H54 (cell line): ENCODE results near the gene CFDP1.

Experiments
- DNase-seq: peaks from one replicate; pipeline ENCODE4 v3.0.0; 2011; ENCODE audit warnings: low spot score, mixed read lengths; ENCODE audit not compliant: insufficient read length
- FAIRE-seq: peaks from 3 replicates; lab custom pipeline; 2011; peaks lifted over from hg19 to GRCh38; lab: Jason Lieb, UNC
- POLR2A ChIP-seq: IDR thresholded peaks from 2 replicates; pipeline ENCODE4 v1.6.1; 2011; ENCODE audit warnings: low read depth, mild to moderate bottlenecking, low read length

Gene CFDP1

GRCh38 chr16:75256696-75257343 lies 176.5 kb downstream of the CFDP1 start:
- FAIRE-seq = no peak
- TF ChIP-seq POLR2A = no peak
- no peak for DNase-seq

- no peak for DNase-seq
- no peak for FAIRE-seq
- no peak for TF ChIP-seq POLR2A
Measured at GRCh38 chr16:75256059-75256571, 177.2 kb downstream of the CFDP1 start.

GRCh38 chr16:75254359-75254837 lies 178.9 kb downstream of the CFDP1 start:
- FAIRE-seq = no peak
- no peak for TF ChIP-seq POLR2A
- no peak for DNase-seq

GRCh38 chr16:75252946-75253911 lies 180.1 kb downstream of the CFDP1 start:
- TF ChIP-seq POLR2A = no peak
- DNase-seq (no peak), FAIRE-seq (no peak)

DNA sequence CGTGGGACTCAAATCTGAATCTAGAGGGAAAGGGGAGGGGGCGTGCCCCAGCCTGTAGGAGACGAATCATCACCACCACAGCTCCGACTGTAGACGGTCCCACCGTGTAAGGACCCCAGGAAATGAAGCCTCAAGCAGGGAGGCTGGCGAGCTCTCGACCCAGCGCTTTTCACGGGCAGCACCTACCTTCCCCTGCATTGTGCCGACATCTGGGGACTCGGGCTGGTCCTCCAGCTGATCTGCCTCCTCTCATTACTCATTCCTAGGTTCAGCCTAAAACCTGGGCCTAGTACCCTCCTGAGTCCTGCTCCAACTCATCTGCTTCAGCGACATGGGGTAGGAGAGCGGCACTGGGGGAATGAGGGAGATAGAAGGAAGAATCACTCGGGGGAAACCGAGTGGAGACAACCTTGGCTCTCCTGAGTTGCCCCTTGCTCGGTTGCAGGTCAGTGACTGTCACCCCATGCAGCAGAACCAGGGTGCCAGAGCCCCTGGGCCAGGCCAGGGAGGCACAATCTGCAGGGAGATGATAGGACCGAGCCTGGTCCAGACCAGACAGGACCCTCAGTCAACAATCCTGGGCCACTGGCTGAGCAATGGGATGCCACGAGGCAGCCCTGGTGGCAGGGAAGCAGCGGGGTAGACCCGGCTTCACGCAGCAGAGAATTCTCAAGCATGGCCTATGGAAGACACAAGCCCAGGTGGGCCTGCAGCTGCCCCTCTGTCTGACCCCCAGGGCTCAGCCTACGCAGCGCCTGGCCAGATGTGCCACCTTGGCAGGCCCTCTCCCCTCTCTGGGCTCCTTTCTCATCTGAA lies 181.0 kb downstream of the CFDP1 start:
- DNase-seq = no peak
- no peak for TF ChIP-seq POLR2A
- FAIRE-seq = no peak

DNA sequence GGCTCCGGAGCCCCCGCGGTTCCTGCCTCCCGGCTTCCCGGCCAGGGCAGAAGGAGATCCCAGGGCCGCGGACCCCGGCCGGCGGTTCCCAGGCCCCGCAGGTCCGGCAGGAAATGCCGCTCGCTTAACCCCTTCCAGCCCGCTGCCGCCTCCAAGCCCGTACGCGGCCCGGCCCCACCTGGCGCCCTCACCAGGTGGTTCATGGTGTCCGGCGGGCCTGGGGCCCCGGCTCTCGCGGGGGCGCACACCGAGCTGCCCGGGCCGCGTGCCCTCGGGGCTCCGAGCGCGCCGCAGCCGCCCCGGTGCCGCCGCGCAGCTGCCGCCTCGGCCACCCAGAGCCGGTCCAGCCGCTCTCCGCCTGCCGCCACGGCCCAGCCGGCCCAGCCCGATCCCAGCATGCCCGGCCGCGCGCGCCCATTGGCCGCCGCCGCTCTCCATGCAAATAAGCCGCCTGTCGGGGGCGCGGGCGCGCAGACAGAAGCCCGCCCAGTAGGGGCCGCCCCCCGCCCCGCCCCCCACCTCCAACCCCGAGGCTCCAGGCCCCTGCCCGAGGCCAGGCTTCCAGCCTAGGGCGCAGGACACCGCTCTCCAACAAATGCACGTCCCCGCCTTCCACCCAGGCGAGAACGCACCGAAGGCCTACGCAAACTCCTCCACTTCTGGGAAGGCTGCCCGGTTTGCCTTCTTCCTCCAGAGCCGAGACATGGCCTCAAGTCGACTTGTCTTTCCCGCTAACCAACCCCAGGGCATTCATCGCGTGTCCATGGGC lies 181.8 kb downstream of the CFDP1 start, which contains the start of gene BCAR1:
TSS of gene BCAR1 (minus strand) at position 345 of the 769 bp plus-strand sequence. CDS start at position 203, 142 bp downstream.
- DNase-seq = peak; percentile 78
- peak; percentile 90 for TF ChIP-seq POLR2A
- no peak for FAIRE-seq

DNA sequence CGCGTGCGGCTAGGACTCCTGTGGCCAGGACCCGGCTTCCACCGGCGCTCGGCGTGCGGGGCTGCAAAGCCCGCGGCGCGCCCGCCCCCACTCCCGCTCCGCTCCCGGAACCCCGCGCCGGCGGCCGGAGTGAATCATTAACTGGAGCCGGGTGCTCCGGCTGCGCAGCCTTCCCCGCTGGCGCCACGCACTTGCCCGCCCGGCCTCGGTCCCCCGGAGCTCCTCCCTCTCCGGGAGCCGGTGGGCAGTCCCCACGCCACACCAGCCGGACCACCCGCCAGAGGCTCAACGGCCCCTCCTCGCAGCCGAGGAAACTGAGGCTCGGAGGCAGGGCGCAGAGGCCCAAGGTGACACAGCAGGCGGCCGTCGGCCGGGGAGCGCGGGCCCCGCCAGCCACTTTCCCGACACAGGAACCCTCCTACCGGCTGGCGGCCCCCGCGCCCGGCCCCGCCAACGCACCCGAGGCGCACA lies 182.5 kb downstream of the CFDP1 start:
- no peak for TF ChIP-seq POLR2A
- no peak for FAIRE-seq
- no peak for DNase-seq

DNA sequence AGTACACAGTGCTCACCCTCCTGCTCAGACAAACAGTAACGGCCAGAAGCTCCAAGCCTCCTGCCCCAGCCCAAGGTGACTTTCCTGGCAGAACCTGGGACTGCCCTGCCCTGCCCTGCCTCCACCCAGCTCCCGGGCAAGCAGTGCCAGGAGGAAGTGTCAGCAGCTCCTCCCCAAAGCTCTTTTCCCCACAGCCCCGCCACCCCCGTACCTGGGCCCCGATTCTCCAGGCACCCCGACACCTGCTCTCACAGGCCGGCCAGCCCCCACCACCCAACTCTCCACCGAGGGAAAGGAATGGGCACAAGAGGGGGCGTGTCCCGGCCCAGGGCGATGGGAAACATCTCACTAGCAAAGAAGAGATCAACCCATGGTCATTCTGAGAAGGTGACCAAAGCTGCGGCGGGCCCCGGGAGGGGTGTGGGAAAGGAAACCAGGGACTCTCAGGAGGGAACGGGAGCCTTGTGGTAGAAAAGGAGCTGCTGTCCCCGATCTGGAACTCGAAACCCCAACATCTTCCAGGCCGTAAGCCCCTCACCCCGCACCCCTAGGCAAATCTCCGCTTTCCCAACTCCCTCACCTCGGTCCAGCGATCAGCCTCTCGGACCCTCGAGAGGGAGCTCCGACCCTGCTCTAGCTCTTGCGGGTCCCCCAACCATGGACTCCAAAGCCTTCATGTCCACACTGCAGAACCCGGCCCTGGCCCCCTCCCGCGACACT lies 183.1 kb downstream of the CFDP1 start:
- FAIRE-seq = no peak

DNA sequence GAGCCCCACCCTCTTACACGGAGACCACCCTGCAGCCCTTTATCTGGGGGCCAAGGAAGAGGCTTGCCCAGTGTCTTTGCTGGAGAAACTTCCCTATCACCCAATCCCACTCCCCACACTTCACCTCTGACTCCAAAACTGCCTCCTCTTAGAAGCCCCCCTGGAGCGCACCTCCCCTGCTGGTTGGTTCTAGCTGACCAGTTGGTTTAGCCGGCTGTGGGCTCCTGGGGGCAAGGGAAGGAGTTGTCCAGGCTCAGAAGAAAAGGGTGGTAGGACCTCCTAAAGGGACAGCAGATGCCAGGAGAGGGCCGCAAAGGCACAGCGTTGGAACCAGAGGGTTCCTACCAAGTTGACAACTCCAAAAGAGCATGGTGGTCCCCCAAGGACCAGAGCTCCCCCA lies 183.9 kb downstream of the CFDP1 start:
- FAIRE-seq (no peak), DNase-seq (no peak)
- no peak for TF ChIP-seq POLR2A

More for the DNA sequence above, 183.1 kb downstream of the CFDP1 start:
- DNase-seq = no peak
- TF ChIP-seq POLR2A = 0 out of 2 replicates have a peak, but pooled peaks have one; percentile 15

- DNase-seq (no peak), FAIRE-seq (no peak)
- TF ChIP-seq POLR2A = no peak
Measured at GRCh38 chr16:75248536-75249380, 184.5 kb downstream of the CFDP1 start.

- no peak for DNase-seq
- TF ChIP-seq POLR2A = no peak
- FAIRE-seq = no peak
Measured at GRCh38 chr16:75248142-75248535, 185.2 kb downstream of the CFDP1 start.
